ENCODE data around the gene AKR1C4.
"Not testable (repeated sequence)": the region's sequence is repeated elsewhere in the genome, so short reads cannot be mapped to it uniquely, and the experiment has no call there.

The AKR1C4 gene

GRCh38 chr10:5206799-5207198 lies 10.2 kb downstream of the AKR1C4 start:
- DNase-seq (ENCODE audit: low read depth in 2 of 2) = no peak

GRCh38 chr10:5209776-5210175 lies 13.1 kb downstream of the AKR1C4 start:
- DNase-seq (ENCODE audit: low read depth in 2 of 2) = not testable (repeated sequence)

- DNase-seq (ENCODE audit: low read depth in 2 of 2) = not testable (repeated sequence)
These were observed 13.6 kb downstream of the AKR1C4 start for GRCh38 chr10:5210261-5210660.

GRCh38 chr10:5211696-5212536 lies 15.3 kb downstream of the AKR1C4 start:
- DNase-seq (ENCODE audit: low read depth in 2 of 2) = no peak

GRCh38 chr10:5216801-5217200 lies 20.2 kb downstream of the AKR1C4 start:
- no peak for DNase-seq (ENCODE audit: low read depth in 2 of 2)

- no peak for DNase-seq (ENCODE audit: low read depth in 2 of 2)
These were observed 22.6 kb downstream of the AKR1C4 start for GRCh38 chr10:5219262-5219661.

GRCh38 chr10:5222942-5223341 lies 26.3 kb downstream of the AKR1C4 start:
- DNase-seq (ENCODE audit: low read depth in 2 of 2) = not testable (repeated sequence)

GRCh38 chr10:5229019-5229418 lies 32.4 kb downstream of the AKR1C4 start:
- no peak for DNase-seq (ENCODE audit: low read depth in 2 of 2)

GRCh38 chr10:5233324-5233723 lies 36.7 kb downstream of the AKR1C4 start:
- DNase-seq (ENCODE audit: low read depth in 2 of 2) = no peak

- no peak for DNase-seq (ENCODE audit: low read depth in 2 of 2)
These were observed 37.6 kb downstream of the AKR1C4 start for GRCh38 chr10:5234106-5234860.

GRCh38 chr10:5237541-5237940 lies 40.9 kb downstream of the AKR1C4 start:
- DNase-seq (ENCODE audit: low read depth in 2 of 2) = not testable (repeated sequence)

GRCh38 chr10:5242585-5242984 lies 45.9 kb downstream of the AKR1C4 start:
- DNase-seq (ENCODE audit: low read depth in 2 of 2) = no peak

- no peak for DNase-seq (ENCODE audit: low read depth in 2 of 2)
These were observed 46.9 kb downstream of the AKR1C4 start for GRCh38 chr10:5243521-5243987.

GRCh38 chr10:5252177-5253037 lies 55.8 kb downstream of the AKR1C4 start:
- DNase-seq (ENCODE audit: low read depth in 2 of 2) = no peak

GRCh38 chr10:5254488-5254887 lies 57.9 kb downstream of the AKR1C4 start:
- DNase-seq (ENCODE audit: low read depth in 2 of 2) = no peak

- DNase-seq (ENCODE audit: low read depth in 2 of 2) = not testable (repeated sequence)
These were observed 61.1 kb downstream of the AKR1C4 start for GRCh38 chr10:5257768-5258167.

- no peak for DNase-seq (ENCODE audit: low read depth in 2 of 2)
These were observed 62.7 kb downstream of the AKR1C4 start for GRCh38 chr10:5259132-5259951.

GRCh38 chr10:5259952-5260578 lies 63.4 kb downstream of the AKR1C4 start:
- DNase-seq (ENCODE audit: low read depth in 2 of 2) = no peak

- no peak for DNase-seq (ENCODE audit: low read depth in 2 of 2)
These were observed 64.2 kb downstream of the AKR1C4 start for GRCh38 chr10:5260828-5261227.

GRCh38 chr10:5265139-5265538 lies 68.5 kb downstream of the AKR1C4 start:
- DNase-seq (ENCODE audit: low read depth in 2 of 2) = no peak

- no peak for DNase-seq (ENCODE audit: low read depth in 2 of 2)
These were observed 69.7 kb downstream of the AKR1C4 start for GRCh38 chr10:5266351-5266750.

All from stimulated activated CD8-positive, alpha-beta memory T cell treated with anti-CD3 and anti-CD28 coated beads, Interleukin-15, amount 100 ng/mL, for 4 hours (primary cell).